HL-60 (cell line): ENCODE data around the gene COQ8B.

Experiments
- DNase-seq, 2 experiments: peaks; one replicate each; pipeline ENCODE4 v3.0.0-alpha.2; 2010 to 2020; ENCODE audit warnings: low read depth in 1 of 2, low spot score in 1 of 2
- H3K27ac ChIP-seq: fragments of 250-450 bp; sonication (Bioruptor Pico); replicated peaks from 2 replicates; pipeline ENCODE4 v1.5.1; 2020; ENCODE audit warnings: mild to moderate bottlenecking, moderate library complexity
- H3K27me3 ChIP-seq: fragments of 250-450 bp; sonication (Bioruptor Pico); 2 replicates; pipeline ENCODE4 v1.5.1; 2021; ENCODE audit warnings: mild to moderate bottlenecking, moderate library complexity; ENCODE audit not compliant: insufficient read depth, poor library complexity, severe bottlenecking
- H3K4me3 ChIP-seq: replicated peaks from 2 replicates; pipeline ENCODE4 v1.5.1; 2011; ENCODE audit warnings: mild to moderate bottlenecking, control low read depth, low read length; ENCODE audit not compliant: insufficient read depth
- CTCF ChIP-seq: IDR thresholded peaks from one replicate; pipeline ENCODE4 v1.5.1; 2011; ENCODE audit warnings: low read length, control low read depth, inconsistent platforms; ENCODE audit not compliant: insufficient read depth
- GABPA ChIP-seq: IDR thresholded peaks from 2 replicates; pipeline ENCODE4 v1.6.1; 2012; ENCODE audit warnings: low read depth
- POLR2AphosphoS5 ChIP-seq: IDR thresholded peaks from 2 replicates; pipeline ENCODE4 v1.6.1; 2012; ENCODE audit warnings: low read depth
- REST ChIP-seq: IDR thresholded peaks from 2 replicates; pipeline ENCODE4 v1.6.1; 2012; ENCODE audit warnings: low read depth; ENCODE audit not compliant: insufficient replicate concordance
- SPI1 ChIP-seq: IDR thresholded peaks from 2 replicates; pipeline ENCODE4 v1.6.1; 2012; ENCODE audit warnings: low read depth, mild to moderate bottlenecking, borderline replicate concordance

Gene COQ8B

GRCh38 chr19:40707615-40708014, 9.1 kb downstream of the COQ8B start:
- Histone ChIP-seq H3K4me3 (no peak overlapping the region), H3K27me3 (no peaks in the 10 kb centered on the region), H3K27ac (no peak overlapping the region)
- no peak for DNase-seq
- TF ChIP-seq SPI1, result no peak

GRCh38 chr19:40705950-40706619, 10.6 kb downstream of the COQ8B start:
- no peak for DNase-seq
- TF ChIP-seq POLR2AphosphoS5, result no peak
- no peak for TF ChIP-seq GABPA
- no peak for TF ChIP-seq SPI1
- no peak for TF ChIP-seq CTCF
- TF ChIP-seq REST, result no peak
- H3K27ac ChIP-seq, result no peak overlapping the region
- H3K27me3 ChIP-seq, result no peaks in the 10 kb centered on the region
- no peak overlapping the region for H3K4me3 ChIP-seq

- no peak for DNase-seq
- H3K27ac ChIP-seq, result no peak overlapping the region
- no peak overlapping the region for H3K4me3 ChIP-seq
- no peak for TF ChIP-seq REST
- no peak for TF ChIP-seq CTCF
- no peak for TF ChIP-seq POLR2AphosphoS5
- no peak for TF ChIP-seq GABPA
- no peak for TF ChIP-seq SPI1
- no peaks in the 10 kb centered on the region for H3K27me3 ChIP-seq
Observed at GRCh38 chr19:40705362-40705651, 11.4 kb downstream of the COQ8B start.

- no peak for DNase-seq
- TF ChIP-seq SPI1, result no peak
- TF ChIP-seq GABPA, result no peak
- no peak for TF ChIP-seq REST
Observed at GRCh38 chr19:40704491-40705361, 12.0 kb downstream of the COQ8B start.

More at GRCh38 chr19:40704491-40705361, 12.0 kb downstream of the COQ8B start:
- H3K4me3 ChIP-seq, result no peak overlapping the region
- H3K27me3 ChIP-seq, result no peaks in the 10 kb centered on the region
- H3K27ac ChIP-seq, result no peak overlapping the region
